ENCODE measurements around the gene C5orf15.
"Not testable (repeated sequence)": the region's sequence is repeated elsewhere in the genome, so short reads cannot be mapped to it uniquely, and the experiment has no call there.

Gene C5orf15

DNA sequence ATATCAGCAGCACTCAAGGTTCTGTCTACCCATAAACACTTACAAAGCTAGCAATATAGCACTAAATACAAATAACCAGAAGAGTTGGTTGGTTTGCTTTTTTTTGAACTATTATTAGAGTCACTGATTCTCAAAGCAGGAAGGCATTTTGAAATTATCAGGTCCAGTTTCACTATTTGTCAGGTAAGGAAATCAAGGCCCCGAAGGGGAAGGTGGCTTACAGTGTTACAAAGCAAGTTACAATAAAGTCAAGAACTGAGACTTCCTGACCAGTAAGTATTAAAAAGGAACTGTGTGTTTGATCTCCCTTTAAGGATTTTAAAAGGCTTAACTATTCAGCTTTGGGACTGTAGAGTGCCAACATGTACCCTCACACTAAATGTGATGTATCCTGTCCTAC is 10.8 kb downstream of the C5orf15 start:
- Histone ChIP-seq H2AFZ (ENCODE audit: low read length) (no peak overlapping the region), H4K20me1 (ENCODE audit: insufficient read depth, low read length) (no peaks in the 10 kb centered on the region), H3K9me3 (ENCODE audit: low read length) (no peaks in the 10 kb centered on the region), H3K36me3 (ENCODE audit: insufficient read depth, low read length) (peaks cover 18% of the 10 kb centered on the region), H3K4me2 (ENCODE audit: low read length) (no peak overlapping the region; the same call in 1 of the 2 replicates), H3K27me3 (ENCODE audit: insufficient read depth, low read length) (no peaks in the 10 kb centered on the region), H3K79me2 (ENCODE audit: insufficient read depth, low read length) (no peaks in the 10 kb centered on the region), H3F3A (ENCODE audit: insufficient read depth, low read length) (no peaks in the 10 kb centered on the region), H3K4me3 (ENCODE audit: low read depth, low read length, poor library complexity, severe bottlenecking) (no peak overlapping the region), H3K4me1 (ENCODE audit: insufficient read depth, low read length, severe bottlenecking) (peaks cover 26% of the 10 kb centered on the region), H3K9me2 (ENCODE audit: low read depth, low read length) (no peaks in the 10 kb centered on the region), H3K9ac (ENCODE audit: low read length) (no peak overlapping the region), H3K27ac (ENCODE audit: low read depth, low read length, poor library complexity, severe bottlenecking) (no peak overlapping the region)
- no peak for TF ChIP-seq EZH2 (IDR thresholded peaks at IDR 0.05; ENCODE audit: borderline replicate concordance, low read length)
- TF ChIP-seq, protein P1, sequence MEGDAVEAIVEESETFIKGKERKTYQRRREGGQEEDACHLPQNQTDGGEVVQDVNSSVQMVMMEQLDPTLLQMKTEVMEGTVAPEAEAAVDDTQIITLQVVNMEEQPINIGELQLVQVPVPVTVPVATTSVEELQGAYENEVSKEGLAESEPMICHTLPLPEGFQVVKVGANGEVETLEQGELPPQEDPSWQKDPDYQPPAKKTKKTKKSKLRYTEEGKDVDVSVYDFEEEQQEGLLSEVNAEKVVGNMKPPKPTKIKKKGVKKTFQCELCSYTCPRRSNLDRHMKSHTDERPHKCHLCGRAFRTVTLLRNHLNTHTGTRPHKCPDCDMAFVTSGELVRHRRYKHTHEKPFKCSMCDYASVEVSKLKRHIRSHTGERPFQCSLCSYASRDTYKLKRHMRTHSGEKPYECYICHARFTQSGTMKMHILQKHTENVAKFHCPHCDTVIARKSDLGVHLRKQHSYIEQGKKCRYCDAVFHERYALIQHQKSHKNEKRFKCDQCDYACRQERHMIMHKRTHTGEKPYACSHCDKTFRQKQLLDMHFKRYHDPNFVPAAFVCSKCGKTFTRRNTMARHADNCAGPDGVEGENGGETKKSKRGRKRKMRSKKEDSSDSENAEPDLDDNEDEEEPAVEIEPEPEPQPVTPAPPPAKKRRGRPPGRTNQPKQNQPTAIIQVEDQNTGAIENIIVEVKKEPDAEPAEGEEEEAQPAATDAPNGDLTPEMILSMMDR (IDR thresholded peaks at IDR 0.05; ENCODE audit: low read length), result no peak

DNA sequence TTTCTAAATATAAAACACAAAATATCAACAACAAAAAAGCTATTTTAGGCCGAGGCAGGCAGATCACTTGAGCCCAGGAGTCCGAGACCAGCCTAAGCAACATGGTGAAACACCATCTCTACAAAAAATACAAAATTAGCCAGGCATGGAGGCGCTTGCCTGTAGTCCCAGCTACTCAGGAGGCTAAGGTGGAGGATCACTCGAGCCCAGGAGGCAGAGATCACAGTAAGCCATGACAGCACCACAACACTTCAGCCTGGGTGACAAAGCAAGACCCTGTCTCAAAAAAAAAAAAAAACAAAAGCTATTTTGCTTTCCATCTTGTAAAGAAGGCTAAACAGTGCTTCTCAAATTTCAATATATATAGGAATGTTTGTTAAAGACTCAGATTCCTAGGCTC is 11.3 kb downstream of the C5orf15 start:
- Histone ChIP-seq H4K20me1 (ENCODE audit: insufficient read depth, low read length) (no peaks in the 10 kb centered on the region), H3K9me3 (ENCODE audit: low read length) (no peaks in the 10 kb centered on the region), H3K27me3 (ENCODE audit: insufficient read depth, low read length) (no peaks in the 10 kb centered on the region), H3K4me2 (ENCODE audit: low read length) (no peak overlapping the region; the same call in 1 of the 2 replicates), H3K9me2 (ENCODE audit: low read depth, low read length) (no peaks in the 10 kb centered on the region), H3K4me3 (ENCODE audit: low read depth, low read length, poor library complexity, severe bottlenecking) (no peak overlapping the region), H2AFZ (ENCODE audit: low read length) (no peak overlapping the region), H3K79me2 (ENCODE audit: insufficient read depth, low read length) (no peaks in the 10 kb centered on the region), H3K4me1 (ENCODE audit: insufficient read depth, low read length, severe bottlenecking) (peaks cover 26% of the 10 kb centered on the region), H3F3A (ENCODE audit: insufficient read depth, low read length) (no peaks in the 10 kb centered on the region), H3K36me3 (ENCODE audit: insufficient read depth, low read length) (peaks cover 18% of the 10 kb centered on the region), H3K9ac (ENCODE audit: low read length) (no peak overlapping the region), H3K27ac (ENCODE audit: low read depth, low read length, poor library complexity, severe bottlenecking) (no peak overlapping the region)
- TF ChIP-seq, protein P1 (IDR thresholded peaks at IDR 0.05; ENCODE audit: low read length), result no peak
- TF ChIP-seq EZH2 (IDR thresholded peaks at IDR 0.05; ENCODE audit: borderline replicate concordance, low read length), result no peak

DNA sequence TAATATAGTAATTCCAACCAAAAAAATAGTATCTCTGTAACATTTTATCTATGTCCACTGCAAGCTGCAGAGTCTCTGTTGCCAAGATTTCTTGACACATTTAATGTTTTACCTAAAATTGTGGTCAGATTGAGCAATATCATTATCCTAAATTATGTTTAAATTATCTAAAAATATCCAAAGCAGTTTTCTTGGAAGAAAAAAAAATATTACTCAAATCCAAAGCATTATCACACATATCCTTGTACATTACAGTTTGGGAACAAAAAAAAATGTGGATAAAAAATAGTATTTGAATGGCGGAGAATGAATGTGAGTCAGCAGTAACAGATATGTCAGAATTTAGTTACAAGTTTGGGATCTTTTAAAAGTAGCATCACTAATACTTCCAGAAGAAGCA is 12.2 kb downstream of the C5orf15 start:
- not testable (repeated sequence) for H3K9ac ChIP-seq (ENCODE audit: low read length); H4K20me1 ChIP-seq (ENCODE audit: insufficient read depth, low read length); H3K9me3 ChIP-seq (ENCODE audit: low read length); H3F3A ChIP-seq (ENCODE audit: insufficient read depth, low read length); H3K9me2 ChIP-seq (ENCODE audit: low read depth, low read length); H2AFZ ChIP-seq (ENCODE audit: low read length); H3K27ac ChIP-seq (ENCODE audit: low read depth, low read length, poor library complexity, severe bottlenecking); H3K4me3 ChIP-seq (ENCODE audit: low read depth, low read length, poor library complexity, severe bottlenecking); H3K79me2 ChIP-seq (ENCODE audit: insufficient read depth, low read length); H3K27me3 ChIP-seq (ENCODE audit: insufficient read depth, low read length); H3K4me2 ChIP-seq (ENCODE audit: low read length)
- Histone ChIP-seq H3K4me1 (ENCODE audit: insufficient read depth, low read length, severe bottlenecking) (peaks cover 26% of the 10 kb centered on the region), H3K36me3 (ENCODE audit: insufficient read depth, low read length) (peaks cover 18% of the 10 kb centered on the region)

DNA sequence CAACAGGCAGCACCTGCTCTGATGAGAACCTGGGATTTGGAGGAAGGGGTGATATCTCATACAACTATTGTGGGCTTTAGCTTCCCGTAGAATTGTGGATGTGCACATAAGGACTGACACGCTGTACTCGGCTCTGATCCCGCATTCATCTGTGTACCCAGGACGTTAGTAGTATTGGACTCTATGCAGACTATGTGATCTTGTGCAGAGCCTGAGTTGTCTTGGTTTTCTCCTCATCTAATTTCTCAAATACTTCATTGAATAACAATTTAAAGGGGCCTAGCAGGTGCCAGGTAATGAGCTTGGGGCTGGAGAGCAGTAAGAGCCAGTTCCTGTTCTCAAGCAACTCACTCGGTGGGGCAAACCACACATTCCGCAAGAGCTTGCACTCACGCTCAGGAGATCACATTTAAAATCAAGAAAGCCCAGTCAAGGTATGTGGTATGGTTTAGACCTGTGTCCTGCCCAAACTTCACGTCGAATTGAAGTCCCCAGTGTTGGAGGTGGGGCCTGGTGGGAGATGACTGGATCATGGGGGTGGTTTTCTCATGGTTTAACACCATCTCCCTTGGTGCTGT is 14.8 kb downstream of the C5orf15 start:
- Histone ChIP-seq H3K9me2 (ENCODE audit: low read depth, low read length) (no peaks in the 10 kb centered on the region), H3K27me3 (ENCODE audit: insufficient read depth, low read length) (no peaks in the 10 kb centered on the region), H4K20me1 (ENCODE audit: insufficient read depth, low read length) (no peaks in the 10 kb centered on the region), H3K4me3 (ENCODE audit: low read depth, low read length, poor library complexity, severe bottlenecking) (no peak overlapping the region), H3K36me3 (ENCODE audit: insufficient read depth, low read length) (peaks cover 14% of the 10 kb centered on the region), H3K9me3 (ENCODE audit: low read length) (no peaks in the 10 kb centered on the region), H3F3A (ENCODE audit: insufficient read depth, low read length) (no peaks in the 10 kb centered on the region), H3K4me2 (ENCODE audit: low read length) (no peak overlapping the region), H2AFZ (ENCODE audit: low read length) (no peak overlapping the region), H3K27ac (ENCODE audit: low read depth, low read length, poor library complexity, severe bottlenecking) (no peak overlapping the region), H3K79me2 (ENCODE audit: insufficient read depth, low read length) (no peaks in the 10 kb centered on the region), H3K9ac (ENCODE audit: low read length) (no peak overlapping the region), H3K4me1 (ENCODE audit: insufficient read depth, low read length, severe bottlenecking) (peaks cover 14% of the 10 kb centered on the region)
- TF ChIP-seq EZH2 (IDR thresholded peaks at IDR 0.05; ENCODE audit: borderline replicate concordance, low read length), result no peak
- TF ChIP-seq, protein P1 (IDR thresholded peaks at IDR 0.05; ENCODE audit: low read length), result no peak

Measured in OCI-LY1 (cell line).